Testis (tissue), 3 donors: ENCODE measurements around the gene CEACAM19. TPM values are rescaled to one million over a fixed set of nuclear protein-coding genes. Genes with fewer than 3 reads are reported as not detected.
A peak's percentile ranks its signal among the peaks of the same experiment; 100 is the strongest.

Experiments
- DNase-seq: peaks from one replicate; pipeline ENCODE4 v3.0.0-alpha.2; 2019
- H3K27ac ChIP-seq, 2 donors: fragments of 200-600 bp; sonication (generic); one replicate each; pipeline ENCODE4 v1.5.1; 2019
- H3K27me3 ChIP-seq: fragments of 200-600 bp; sonication (generic); one replicate; pipeline ENCODE4 v1.5.1; 2019
- H3K36me3 ChIP-seq: fragments of 200-600 bp; sonication (generic); one replicate; pipeline ENCODE4 v1.5.1; 2017; ENCODE audit warnings: low read depth; ENCODE audit errors: missing control alignments
- H3K4me1 ChIP-seq: fragments of 200-600 bp; sonication (generic); one replicate; pipeline ENCODE4 v1.5.1; 2019
- H3K4me3 ChIP-seq, 2 donors: fragments of 200-600 bp; sonication (generic); one replicate each; pipeline ENCODE4 v1.5.1; 2017 to 2019
- H3K9me3 ChIP-seq: fragments of 200-600 bp; sonication (generic); one replicate; pipeline ENCODE4 v1.5.1; 2017
- POLR2A ChIP-seq: fragments of 450-650 bp; IDR thresholded peaks from one replicate; pipeline ENCODE4 v1.6.1; 2017; ENCODE audit warnings: antibody characterized with exemption, mild to moderate bottlenecking, moderate library complexity
- WGBS, 2 donors: methylation state at CpG; one replicate each; pipeline ENCODE4 v1.1.5; 2018; 5-methylcytosine and 5-hydroxymethylcytosine counted together
- intact Hi-C: fragments of 100-400 bp; cut with DNase I; formaldehyde crosslinking; loops from one replicate; pipeline ENCODE4 v1.15.1; 2023; ENCODE audit warnings: low total_unique reads
- polyA plus RNA-seq: library from polyadenylated mRNA; stranded (reverse); fragments of 350-450 nt; fragmentation: Illumina TruSeq; extraction: RNeasy Lipid Tissue Mini Kit (QIAGEN cat#74804); gene quantifications from one replicate; pipeline ENCODE4 v1.2.3, GENCODE V29; 2014; ENCODE audit warnings: low read depth, low replicate concordance; ENCODE audit not compliant: insufficient read depth
- total RNA-seq, 2 donors: library from RNA; depleted of rRNA; stranded (reverse); fragments of >200 nt; gene quantifications; one replicate each; pipeline ENCODE4 v1.2.3, GENCODE V29; 2016
- TF ChIP-seq, protein P1 (sequence below), 3 experiments: fragments of 450-650 bp in 2 of 3; fragments of 200-600 bp in 1 of 3; sonication (generic) in 1 of 3; IDR thresholded peaks; one replicate each; pipeline ENCODE4 v1.5.1; 2016 to 2019; ENCODE audit warnings: antibody characterized with exemption in 3 of 3, mild to moderate bottlenecking in 2 of 3, moderate library complexity in 1 of 3

Gene CEACAM19
- total and polyA plus RNA-seq, 3 donors from 2014 or later = 9.9 to 14.7 (median 11.2) TPM

DNA sequence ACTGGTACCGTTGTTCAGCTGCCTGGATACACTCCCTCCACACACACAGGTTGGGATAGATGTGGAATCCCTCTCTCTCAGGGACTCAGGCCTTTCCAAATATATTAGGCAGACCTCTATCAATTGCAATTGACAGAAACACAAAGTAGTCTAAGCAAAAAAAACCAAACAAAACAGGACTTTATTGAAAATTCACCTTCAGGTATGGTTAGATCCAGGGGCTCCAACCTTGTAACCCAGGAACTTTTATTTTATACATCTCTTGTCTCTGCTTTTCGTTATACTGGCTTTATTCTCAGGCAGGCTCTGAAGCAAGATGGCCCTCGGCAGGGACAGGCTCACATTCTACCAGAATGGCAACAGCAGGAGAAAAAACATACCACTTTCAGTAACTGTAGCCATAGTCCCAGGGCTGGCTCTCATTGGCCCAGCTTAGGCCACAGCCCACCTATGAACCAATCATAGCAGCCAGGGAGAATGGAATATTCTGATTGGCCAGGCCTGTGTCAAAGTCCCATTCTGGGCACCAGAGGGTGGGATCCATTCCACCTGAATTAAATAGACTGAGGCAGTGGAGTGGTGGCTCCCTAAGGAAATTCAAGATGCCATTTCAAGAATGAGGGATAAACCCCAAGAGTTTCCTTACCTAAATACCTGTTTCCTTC is 13.1 kb upstream of the CEACAM19 start:
- H3K4me1 ChIP-seq = peaks cover 11% of the 10 kb centered on the region
- no peak overlapping the region for H3K4me3 ChIP-seq
- no peak overlapping the region for H3K27ac ChIP-seq
- H3K36me3 ChIP-seq = no peaks in the 10 kb centered on the region
- no peak for TF ChIP-seq POLR2A
- TF ChIP-seq, protein P1, sequence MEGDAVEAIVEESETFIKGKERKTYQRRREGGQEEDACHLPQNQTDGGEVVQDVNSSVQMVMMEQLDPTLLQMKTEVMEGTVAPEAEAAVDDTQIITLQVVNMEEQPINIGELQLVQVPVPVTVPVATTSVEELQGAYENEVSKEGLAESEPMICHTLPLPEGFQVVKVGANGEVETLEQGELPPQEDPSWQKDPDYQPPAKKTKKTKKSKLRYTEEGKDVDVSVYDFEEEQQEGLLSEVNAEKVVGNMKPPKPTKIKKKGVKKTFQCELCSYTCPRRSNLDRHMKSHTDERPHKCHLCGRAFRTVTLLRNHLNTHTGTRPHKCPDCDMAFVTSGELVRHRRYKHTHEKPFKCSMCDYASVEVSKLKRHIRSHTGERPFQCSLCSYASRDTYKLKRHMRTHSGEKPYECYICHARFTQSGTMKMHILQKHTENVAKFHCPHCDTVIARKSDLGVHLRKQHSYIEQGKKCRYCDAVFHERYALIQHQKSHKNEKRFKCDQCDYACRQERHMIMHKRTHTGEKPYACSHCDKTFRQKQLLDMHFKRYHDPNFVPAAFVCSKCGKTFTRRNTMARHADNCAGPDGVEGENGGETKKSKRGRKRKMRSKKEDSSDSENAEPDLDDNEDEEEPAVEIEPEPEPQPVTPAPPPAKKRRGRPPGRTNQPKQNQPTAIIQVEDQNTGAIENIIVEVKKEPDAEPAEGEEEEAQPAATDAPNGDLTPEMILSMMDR (IDR thresholded peaks at IDR 0.05) = no peak
- no peaks in the 10 kb centered on the region for H3K9me3 ChIP-seq
- WGBS, 2 donors = 81 to 83% methylated on average over 3 of the region's 3 CpGs
- peak; percentile 29 for DNase-seq
- no peaks in the 10 kb centered on the region for H3K27me3 ChIP-seq
- intact Hi-C loops = loop anchor here (10.0 kb wide), 1 partner anchor 83 kb away; no protein-coding TSS in a partner anchor

DNA sequence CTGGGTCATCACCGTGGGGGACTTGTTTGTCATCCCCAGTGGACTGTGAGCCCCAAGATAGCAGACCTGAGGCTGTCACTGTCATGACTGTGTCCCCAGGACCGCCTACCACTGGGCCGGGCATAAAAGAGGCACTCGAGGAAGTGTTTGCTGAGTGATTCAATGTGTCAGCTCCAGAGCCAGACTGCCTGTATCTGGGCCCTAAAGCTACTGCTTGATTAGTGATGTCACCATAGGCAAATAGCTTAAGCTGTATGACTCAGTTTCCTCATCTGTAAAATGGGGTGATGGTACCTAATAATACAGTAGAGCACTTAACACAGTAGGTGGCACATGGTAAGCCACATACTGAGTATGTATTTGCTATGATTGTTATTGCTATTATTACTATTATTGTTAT is 11.2 kb upstream of the CEACAM19 start:
- WGBS, 2 donors = 90 to 92% methylated on average over 2 to 4 of the region's 4 CpGs
- no peak overlapping the region for H3K27ac ChIP-seq
- no peaks in the 10 kb centered on the region for H3K9me3 ChIP-seq
- peaks cover 11% of the 10 kb centered on the region for H3K4me1 ChIP-seq
- H3K4me3 ChIP-seq = no peak overlapping the region
- DNase-seq = no peak
- no peaks in the 10 kb centered on the region for H3K27me3 ChIP-seq
- intact Hi-C loops = no loop called here
- no peaks in the 10 kb centered on the region for H3K36me3 ChIP-seq
- TF ChIP-seq POLR2A = no peak
- TF ChIP-seq, protein P1 (IDR thresholded peaks at IDR 0.05) = no peak

DNA sequence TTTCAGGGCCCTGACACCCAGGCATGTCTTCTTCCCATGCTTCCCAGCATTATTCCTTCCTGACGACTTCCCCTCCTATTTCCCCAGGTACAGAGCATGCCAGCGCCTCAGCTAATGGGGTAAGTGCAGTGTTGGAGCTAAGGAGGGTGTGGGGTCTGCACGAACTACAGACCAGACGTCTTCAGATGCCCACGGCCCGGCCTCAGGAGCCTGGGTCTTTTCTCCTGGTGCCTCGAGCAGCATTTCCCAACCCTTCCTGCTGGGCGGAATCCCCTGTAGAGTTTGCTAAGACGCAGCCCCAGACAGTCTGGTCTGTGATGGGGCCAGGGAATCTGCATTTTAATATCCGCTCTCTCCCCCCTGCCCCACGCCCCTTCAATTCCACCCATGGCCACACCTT is 10.1 kb upstream of the CEACAM19 start:
- intact Hi-C loops = no loop called here
- no peak for TF ChIP-seq POLR2A
- TF ChIP-seq, protein P1 (IDR thresholded peaks at IDR 0.05) = no peak
- Histone ChIP-seq H3K36me3 (no peaks in the 10 kb centered on the region), H3K4me3 (no peak overlapping the region), H3K27ac (no peak overlapping the region), H3K9me3 (no peaks in the 10 kb centered on the region), H3K27me3 (no peaks in the 10 kb centered on the region), H3K4me1 (peaks cover 11% of the 10 kb centered on the region)
- 93 to 96% methylated on average over 11 of the region's 11 CpGs for WGBS, 2 donors
- DNase-seq = no peak

DNA sequence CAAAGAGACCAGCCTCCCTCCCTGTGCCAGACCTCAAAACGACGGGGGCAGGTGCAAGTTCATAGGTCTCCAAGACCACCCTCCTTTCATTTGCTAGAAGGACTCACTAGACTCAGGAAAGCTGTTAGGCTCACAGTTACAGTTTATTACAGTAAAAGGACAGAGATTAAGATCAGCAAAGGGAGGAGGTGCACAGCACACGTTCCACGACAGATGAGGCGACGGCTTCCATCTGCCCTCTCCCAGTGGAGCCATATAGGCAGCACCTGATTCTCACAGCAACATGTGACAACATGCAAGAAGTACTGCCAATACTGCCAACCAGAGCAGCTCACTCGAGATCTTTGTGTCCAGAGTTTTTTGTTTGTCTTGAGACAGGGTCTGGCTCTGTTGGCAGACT is 9.4 kb upstream of the CEACAM19 start:
- Histone ChIP-seq H3K4me3 (no peak overlapping the region), H3K4me1 (peaks cover 11% of the 10 kb centered on the region), H3K27ac (no peak overlapping the region), H3K9me3 (no peaks in the 10 kb centered on the region), H3K27me3 (no peaks in the 10 kb centered on the region), H3K36me3 (no peaks in the 10 kb centered on the region)
- intact Hi-C loops = no loop called here
- WGBS, 2 donors = 57 to 64% methylated on average over 6 to 7 of the region's 7 CpGs
- no peak for TF ChIP-seq POLR2A
- TF ChIP-seq, protein P1 (IDR thresholded peaks at IDR 0.05) = no peak
- no peak for DNase-seq
